HG03060 (cell line): ENCODE measurements around the gene LSAMP.

Experiments
- ATAC-seq: cut with Tn5 transposase; IDR thresholded peaks from one replicate; pipeline ENCODE4 v1.9.1; 2021; ENCODE audit warnings: low read depth, moderate number of reproducible peaks; ENCODE audit not compliant: unreplicated experiment

Gene LSAMP

DNA sequence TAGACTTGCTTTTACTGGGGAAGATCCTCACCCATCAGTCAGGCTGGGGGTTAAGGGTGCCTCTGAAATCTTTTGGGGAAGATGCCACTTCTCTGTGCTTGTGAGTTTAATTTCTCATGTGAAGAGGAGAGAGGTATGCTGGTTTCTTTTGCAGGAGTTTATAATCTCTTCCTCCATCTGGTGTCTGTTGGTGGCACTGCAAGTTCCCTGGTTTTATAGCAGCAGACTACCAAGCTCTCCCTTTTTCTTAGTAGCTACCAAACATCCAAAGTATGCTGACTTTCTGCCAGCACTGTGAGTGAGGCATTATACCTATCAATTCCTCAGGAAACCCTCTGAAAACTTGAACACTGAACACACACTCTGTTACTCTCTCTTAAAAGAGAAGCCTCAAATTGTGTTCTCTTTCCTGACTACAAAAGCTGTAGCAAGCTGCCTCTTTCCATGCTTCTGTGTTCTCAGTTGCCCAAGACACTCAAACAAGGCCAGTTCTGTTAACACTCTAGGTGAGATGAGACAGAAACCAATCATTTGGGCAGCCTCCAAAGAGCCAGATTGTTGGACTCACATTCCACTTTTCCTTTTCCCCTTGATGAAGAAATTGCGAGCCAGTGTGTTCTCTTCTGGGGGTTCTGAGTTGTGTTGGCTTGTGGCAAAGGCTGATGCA, 522.5 kb downstream of the LSAMP start:
- ATAC-seq = no peak

DNA sequence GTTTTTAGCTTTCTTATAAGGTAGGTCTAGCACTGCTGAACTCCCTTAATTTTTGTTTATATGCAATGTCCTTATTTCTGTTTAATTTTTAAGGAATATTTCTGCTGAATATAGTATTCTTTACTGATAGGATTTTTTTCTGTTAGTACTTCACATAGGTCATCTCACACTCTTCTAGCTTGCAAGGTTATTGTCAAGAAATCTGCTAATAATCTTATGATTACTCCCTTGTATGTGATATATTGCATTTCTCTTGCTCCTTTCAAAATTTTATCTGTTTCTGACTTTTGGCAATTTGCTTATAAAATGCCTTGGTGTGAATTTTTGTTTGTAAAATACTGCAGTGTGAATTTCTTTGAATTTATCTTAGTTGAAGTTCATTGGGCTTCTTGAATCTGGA, 523.6 kb downstream of the LSAMP start:
- no peak for ATAC-seq

GRCh38 chr3:115918900-115919299, 526.4 kb downstream of the LSAMP start:
- ATAC-seq = no peak

DNA sequence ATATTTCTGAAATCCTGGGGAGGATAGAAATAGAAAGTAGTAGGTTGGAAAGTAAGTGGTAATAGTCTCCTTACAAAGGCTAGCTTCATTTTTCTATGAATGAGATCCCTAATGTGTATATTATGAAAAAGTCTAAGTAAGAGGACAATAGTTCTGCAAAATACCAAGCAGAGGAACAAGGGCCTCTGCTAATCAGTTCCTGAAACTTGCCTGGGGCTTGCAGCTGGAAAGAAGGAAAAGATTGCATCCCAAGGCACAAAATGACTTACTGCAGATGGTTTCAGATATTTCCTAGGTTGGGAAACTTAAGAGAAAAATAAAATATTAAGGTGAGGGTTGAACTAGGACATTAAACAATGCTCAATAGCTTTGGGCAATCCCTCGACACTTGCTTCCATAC, 528.4 kb downstream of the LSAMP start:
- ATAC-seq = no peak

DNA sequence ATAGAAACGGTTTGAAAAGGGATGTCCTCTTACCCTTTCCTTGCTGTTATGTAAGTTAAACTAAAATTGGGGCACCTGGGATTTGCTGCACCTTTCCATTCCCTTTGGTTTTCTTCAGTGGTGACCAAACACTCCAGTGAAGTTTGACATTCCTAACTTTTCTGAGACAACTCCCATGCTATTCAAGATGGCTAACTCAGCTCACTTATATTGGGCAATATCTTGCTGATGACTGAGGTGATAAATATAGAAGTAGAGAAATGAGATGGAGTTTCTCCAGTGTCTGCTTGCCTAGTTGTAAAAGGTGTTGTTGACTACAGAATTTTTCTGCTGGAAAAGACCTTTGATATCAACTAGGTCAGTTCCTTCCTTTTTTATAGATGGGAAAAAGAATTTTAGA, 530.2 kb downstream of the LSAMP start:
- ATAC-seq = no peak

DNA sequence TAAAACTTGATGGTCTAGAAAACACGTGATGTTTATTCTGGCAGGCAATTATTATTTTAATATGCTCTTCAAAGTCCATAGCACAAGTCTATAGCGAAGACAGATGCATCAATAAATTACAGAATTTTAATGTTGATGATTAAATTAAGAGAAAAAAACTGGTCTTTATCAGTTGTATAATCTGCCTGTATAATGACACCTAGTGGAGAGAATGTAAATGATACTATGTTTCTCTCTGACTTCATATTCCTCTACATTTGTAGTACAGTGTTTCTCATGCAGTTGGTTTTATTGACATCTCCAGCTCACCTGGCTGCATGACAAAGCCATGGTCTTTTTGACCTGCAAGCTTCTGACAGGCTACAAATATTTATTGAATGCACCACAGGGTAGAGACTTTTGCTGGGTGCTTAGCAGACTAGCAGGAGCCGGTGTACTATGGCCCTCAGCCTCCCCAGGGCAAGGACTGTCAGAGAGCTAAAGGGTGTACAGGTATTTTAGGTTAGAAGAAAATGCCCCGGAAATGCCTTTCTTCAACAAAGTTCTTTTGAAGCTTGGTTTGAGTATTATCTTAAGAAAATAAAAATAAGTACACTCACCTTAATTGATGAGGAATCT, 532.1 kb downstream of the LSAMP start:
- ATAC-seq = no peak

- no peak for ATAC-seq
These were observed 532.9 kb downstream of the LSAMP start for GRCh38 chr3:115912372-115912771.

DNA sequence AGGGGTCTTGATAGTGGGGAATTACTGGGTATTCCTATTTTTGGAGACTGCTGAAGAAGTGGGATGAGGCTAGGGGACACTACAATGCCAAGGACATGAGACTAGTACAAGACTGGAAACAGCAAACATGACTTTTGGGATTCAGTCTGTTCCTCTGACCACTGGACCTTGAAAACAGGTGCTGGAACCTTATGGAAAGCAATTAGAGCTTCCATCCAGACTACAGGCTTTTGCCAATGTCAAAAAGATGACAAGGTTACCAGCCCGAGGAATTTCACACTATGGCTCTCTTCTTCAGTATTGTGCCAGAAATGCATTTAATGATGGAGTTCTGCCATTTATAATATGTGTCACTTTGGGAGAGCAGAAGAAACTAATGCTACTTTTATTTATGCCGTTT, 539.4 kb downstream of the LSAMP start:
- no peak for ATAC-seq

DNA sequence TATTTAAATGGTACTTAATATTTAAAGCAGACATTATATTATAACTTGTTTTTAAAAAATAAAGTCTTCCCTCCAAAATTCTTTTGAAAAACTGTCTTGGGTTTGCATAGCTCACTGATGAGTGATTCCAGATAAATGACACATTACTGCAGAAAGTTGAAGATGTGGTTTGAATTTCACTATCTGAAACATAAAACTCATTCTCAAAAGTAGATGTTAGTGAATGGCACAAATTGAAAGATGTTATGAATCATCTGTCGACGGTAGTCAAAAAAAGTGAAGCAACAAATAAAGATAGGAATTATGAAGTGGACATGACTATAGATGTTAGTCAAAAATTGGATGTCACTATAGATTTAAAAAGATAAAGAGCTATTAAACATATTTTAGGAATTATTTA, 541.4 kb downstream of the LSAMP start:
- ATAC-seq = no peak

GRCh38 chr3:115901008-115901407, 544.3 kb downstream of the LSAMP start:
- no peak for ATAC-seq

DNA sequence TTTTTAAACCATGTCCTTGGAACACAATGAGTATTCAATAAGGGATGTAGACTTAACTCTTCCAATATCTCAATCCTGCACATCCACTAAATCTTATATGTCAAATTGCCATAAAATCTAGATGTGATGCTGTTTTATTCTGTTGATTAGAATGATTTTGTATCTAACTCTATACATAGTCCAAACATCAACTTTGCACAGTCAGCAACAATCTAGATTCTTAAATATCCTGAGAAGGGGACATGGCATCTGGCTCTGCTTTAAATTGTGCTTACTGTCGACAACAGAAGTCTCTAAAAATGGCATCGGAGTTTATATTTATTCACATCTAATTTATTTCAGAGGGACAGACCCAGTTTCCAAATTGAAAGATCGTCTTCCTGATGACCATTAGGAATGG, 545.8 kb downstream of the LSAMP start:
- ATAC-seq = no peak

GRCh38 chr3:115898656-115899410, 546.5 kb downstream of the LSAMP start:
- ATAC-seq = no peak

DNA sequence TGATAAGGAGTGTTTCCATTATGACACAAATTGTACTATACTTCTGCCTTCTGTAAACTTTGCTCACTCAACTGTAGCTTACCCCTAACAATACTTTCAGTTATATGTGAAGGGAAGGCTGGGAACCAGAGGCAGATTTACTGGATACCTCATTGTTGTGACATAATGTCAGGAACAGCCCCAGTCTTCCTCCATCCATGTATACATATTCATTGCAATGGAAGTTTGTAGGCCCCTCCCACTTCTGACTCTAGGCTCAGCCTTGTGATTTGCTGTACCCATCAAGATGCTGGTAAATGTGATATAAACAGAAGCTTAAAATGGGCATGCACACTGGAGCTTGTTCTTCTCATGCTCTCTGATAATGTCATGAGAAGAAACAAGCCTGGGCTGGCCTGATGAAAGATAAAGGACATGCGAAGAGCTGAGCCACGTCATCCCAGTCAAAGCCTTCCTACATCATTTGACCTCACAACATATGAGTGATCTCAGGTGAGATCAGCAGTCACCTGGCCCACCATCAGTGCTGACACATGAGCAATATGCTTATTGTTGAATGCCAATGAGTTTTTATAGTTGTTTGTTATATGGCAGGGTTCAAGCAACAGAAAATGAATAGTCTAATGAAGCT, 554.2 kb downstream of the LSAMP start:
- ATAC-seq = no peak

- no peak for ATAC-seq
These were observed 554.7 kb downstream of the LSAMP start for GRCh38 chr3:115890579-115890978.

GRCh38 chr3:115885621-115886020, 559.7 kb downstream of the LSAMP start:
- no peak for ATAC-seq

DNA sequence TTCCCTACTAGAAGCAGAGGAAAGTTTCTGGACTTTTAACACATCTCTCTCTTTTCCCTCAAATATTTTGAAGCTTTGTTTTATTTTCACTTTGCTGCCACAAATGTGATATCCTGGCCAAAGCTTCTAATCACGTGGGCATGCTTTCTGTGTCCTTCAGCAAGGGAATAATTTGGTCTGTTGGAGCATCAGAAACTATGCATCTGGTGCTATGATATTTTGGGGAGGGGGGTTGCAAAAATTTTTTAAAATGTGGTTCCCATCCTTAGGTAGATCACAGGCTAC, 567.7 kb downstream of the LSAMP start:
- no peak for ATAC-seq

GRCh38 chr3:115876876-115877614, 568.2 kb downstream of the LSAMP start:
- no peak for ATAC-seq

DNA sequence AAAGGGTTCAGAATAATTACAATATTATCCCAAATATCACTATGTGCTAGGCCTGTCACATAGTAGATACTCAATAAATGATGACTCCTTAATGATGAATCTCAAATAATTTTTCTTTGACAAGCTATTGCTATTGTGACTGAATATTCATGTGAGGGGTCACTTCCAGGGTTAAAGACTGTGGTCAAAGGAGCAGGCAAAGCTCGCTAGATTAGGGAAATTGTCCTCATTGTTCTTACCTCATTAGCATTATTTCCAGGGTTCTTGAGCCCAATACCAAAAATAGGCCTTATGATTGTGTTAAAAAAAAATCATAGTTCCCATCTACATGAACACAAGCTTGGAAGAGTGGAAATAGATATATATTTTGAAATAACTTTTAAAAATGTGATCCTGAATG, 569.8 kb downstream of the LSAMP start:
- ATAC-seq = no peak

GRCh38 chr3:115871735-115872134, 573.6 kb downstream of the LSAMP start:
- ATAC-seq = no peak

- ATAC-seq = no peak
These were observed 580.4 kb downstream of the LSAMP start for GRCh38 chr3:115864911-115865310.

GRCh38 chr3:115862849-115863248, 582.4 kb downstream of the LSAMP start:
- no peak for ATAC-seq
